Measurements from ENCODE around the gene GKN2.

Gene GKN2

GRCh38 chr2:68952887-68953521 is at the start of gene GKN2:
Gene GKN2 (minus strand): TSS chr2:68952893. CDS start chr2:68952861, 32 bp downstream.
- no peaks in the 10 kb centered on the region for H3K27me3 ChIP-seq (ENCODE audit: control insufficient read depth, insufficient read depth, low read length)
- no peaks in the 10 kb centered on the region for H3K36me3 ChIP-seq (ENCODE audit: control insufficient read depth, low read depth, low read length)
- H3K4me1 ChIP-seq (ENCODE audit: control insufficient read depth, low read depth, low read length), result peaks cover 4% of the 10 kb centered on the region
- H3K9me3 ChIP-seq (ENCODE audit: control insufficient read depth, low read depth, low read length), result no peaks in the 10 kb centered on the region
- no peak within 1 kb of the TSS for H3K27ac ChIP-seq (ENCODE audit: low read length)
- H3K4me3 ChIP-seq (ENCODE audit: low read length), result no peak within 1 kb of the TSS
- no peak within 1 kb of the TSS for H3K9ac ChIP-seq (ENCODE audit: low read length)

GRCh38 chr2:69001879-69002278 is 49.2 kb upstream of the GKN2 start:
- Histone ChIP-seq H3K9me3 (ENCODE audit: control insufficient read depth, low read depth, low read length) (no peaks in the 10 kb centered on the region), H3K36me3 (ENCODE audit: control insufficient read depth, low read depth, low read length) (no peaks in the 10 kb centered on the region), H3K27ac (ENCODE audit: low read length) (no peak overlapping the region), H3K4me3 (ENCODE audit: low read length) (no peak overlapping the region), H3K9ac (ENCODE audit: low read length) (no peak overlapping the region), H3K27me3 (ENCODE audit: control insufficient read depth, insufficient read depth, low read length) (no peaks in the 10 kb centered on the region), H3K4me1 (ENCODE audit: control insufficient read depth, low read depth, low read length) (no peaks in the 10 kb centered on the region)

GRCh38 chr2:68997401-68997800 is 44.7 kb upstream of the GKN2 start:
- Histone ChIP-seq H3K36me3 (ENCODE audit: control insufficient read depth, low read depth, low read length) (no peaks in the 10 kb centered on the region), H3K4me3 (ENCODE audit: low read length) (no peak overlapping the region), H3K27me3 (ENCODE audit: control insufficient read depth, insufficient read depth, low read length) (no peaks in the 10 kb centered on the region), H3K9ac (ENCODE audit: low read length) (no peak overlapping the region), H3K9me3 (ENCODE audit: control insufficient read depth, low read depth, low read length) (no peaks in the 10 kb centered on the region), H3K27ac (ENCODE audit: low read length) (no peak overlapping the region), H3K4me1 (ENCODE audit: control insufficient read depth, low read depth, low read length) (no peaks in the 10 kb centered on the region)

- Histone ChIP-seq H3K9me3 (ENCODE audit: control insufficient read depth, low read depth, low read length) (no peaks in the 10 kb centered on the region), H3K27ac (ENCODE audit: low read length) (no peak overlapping the region), H3K36me3 (ENCODE audit: control insufficient read depth, low read depth, low read length) (no peaks in the 10 kb centered on the region), H3K4me3 (ENCODE audit: low read length) (no peak overlapping the region), H3K4me1 (ENCODE audit: control insufficient read depth, low read depth, low read length) (no peaks in the 10 kb centered on the region), H3K27me3 (ENCODE audit: control insufficient read depth, insufficient read depth, low read length) (no peaks in the 10 kb centered on the region), H3K9ac (ENCODE audit: low read length) (no peak overlapping the region)
Observed at GRCh38 chr2:68995916-68996315, 43.2 kb upstream of the GKN2 start.

GRCh38 chr2:68994864-68995263 is 42.2 kb upstream of the GKN2 start:
- H3K9me3 ChIP-seq (ENCODE audit: control insufficient read depth, low read depth, low read length), result no peaks in the 10 kb centered on the region
- H3K27me3 ChIP-seq (ENCODE audit: control insufficient read depth, insufficient read depth, low read length), result no peaks in the 10 kb centered on the region
- H3K27ac ChIP-seq (ENCODE audit: low read length), result no peak overlapping the region
- H3K4me3 ChIP-seq (ENCODE audit: low read length), result no peak overlapping the region
- no peak overlapping the region for H3K9ac ChIP-seq (ENCODE audit: low read length)
- no peaks in the 10 kb centered on the region for H3K4me1 ChIP-seq (ENCODE audit: control insufficient read depth, low read depth, low read length)
- H3K36me3 ChIP-seq (ENCODE audit: control insufficient read depth, low read depth, low read length), result no peaks in the 10 kb centered on the region

GRCh38 chr2:68993660-68994059 is 41.0 kb upstream of the GKN2 start:
- Histone ChIP-seq H3K27me3 (ENCODE audit: control insufficient read depth, insufficient read depth, low read length) (no peaks in the 10 kb centered on the region), H3K4me3 (ENCODE audit: low read length) (no peak overlapping the region), H3K9me3 (ENCODE audit: control insufficient read depth, low read depth, low read length) (no peaks in the 10 kb centered on the region), H3K9ac (ENCODE audit: low read length) (no peak overlapping the region), H3K27ac (ENCODE audit: low read length) (no peak overlapping the region), H3K36me3 (ENCODE audit: control insufficient read depth, low read depth, low read length) (no peaks in the 10 kb centered on the region), H3K4me1 (ENCODE audit: control insufficient read depth, low read depth, low read length) (no peaks in the 10 kb centered on the region)

GRCh38 chr2:68992933-68993332 is 40.2 kb upstream of the GKN2 start:
- Histone ChIP-seq H3K4me3 (ENCODE audit: low read length) (no peak overlapping the region), H3K4me1 (ENCODE audit: control insufficient read depth, low read depth, low read length) (no peaks in the 10 kb centered on the region), H3K36me3 (ENCODE audit: control insufficient read depth, low read depth, low read length) (no peaks in the 10 kb centered on the region), H3K27ac (ENCODE audit: low read length) (no peak overlapping the region), H3K9me3 (ENCODE audit: control insufficient read depth, low read depth, low read length) (no peaks in the 10 kb centered on the region), H3K9ac (ENCODE audit: low read length) (no peak overlapping the region), H3K27me3 (ENCODE audit: control insufficient read depth, insufficient read depth, low read length) (no peaks in the 10 kb centered on the region)

- no peaks in the 10 kb centered on the region for H3K4me1 ChIP-seq (ENCODE audit: control insufficient read depth, low read depth, low read length)
- no peaks in the 10 kb centered on the region for H3K36me3 ChIP-seq (ENCODE audit: control insufficient read depth, low read depth, low read length)
- H3K9ac ChIP-seq (ENCODE audit: low read length), result no peak overlapping the region
- no peaks in the 10 kb centered on the region for H3K27me3 ChIP-seq (ENCODE audit: control insufficient read depth, insufficient read depth, low read length)
- no peak overlapping the region for H3K4me3 ChIP-seq (ENCODE audit: low read length)
- H3K9me3 ChIP-seq (ENCODE audit: control insufficient read depth, low read depth, low read length), result no peaks in the 10 kb centered on the region
- no peak overlapping the region for H3K27ac ChIP-seq (ENCODE audit: low read length)
Observed at GRCh38 chr2:68992341-68992740, 39.6 kb upstream of the GKN2 start.

- Histone ChIP-seq H3K27me3 (ENCODE audit: control insufficient read depth, insufficient read depth, low read length) (no peaks in the 10 kb centered on the region), H3K36me3 (ENCODE audit: control insufficient read depth, low read depth, low read length) (no peaks in the 10 kb centered on the region), H3K27ac (ENCODE audit: low read length) (no peak overlapping the region), H3K9me3 (ENCODE audit: control insufficient read depth, low read depth, low read length) (no peaks in the 10 kb centered on the region), H3K9ac (ENCODE audit: low read length) (no peak overlapping the region), H3K4me1 (ENCODE audit: control insufficient read depth, low read depth, low read length) (no peaks in the 10 kb centered on the region), H3K4me3 (ENCODE audit: low read length) (no peak overlapping the region)
Observed at GRCh38 chr2:68989035-68989434, 36.3 kb upstream of the GKN2 start.

- no peaks in the 10 kb centered on the region for H3K4me1 ChIP-seq (ENCODE audit: control insufficient read depth, low read depth, low read length)
- H3K9me3 ChIP-seq (ENCODE audit: control insufficient read depth, low read depth, low read length), result no peaks in the 10 kb centered on the region
- no peak overlapping the region for H3K9ac ChIP-seq (ENCODE audit: low read length)
- H3K27ac ChIP-seq (ENCODE audit: low read length), result no peak overlapping the region
- no peak overlapping the region for H3K4me3 ChIP-seq (ENCODE audit: low read length)
- no peaks in the 10 kb centered on the region for H3K36me3 ChIP-seq (ENCODE audit: control insufficient read depth, low read depth, low read length)
- H3K27me3 ChIP-seq (ENCODE audit: control insufficient read depth, insufficient read depth, low read length), result no peaks in the 10 kb centered on the region
Observed at GRCh38 chr2:68987021-68987503, 34.4 kb upstream of the GKN2 start.

- Histone ChIP-seq H3K4me1 (ENCODE audit: control insufficient read depth, low read depth, low read length) (no peaks in the 10 kb centered on the region), H3K9me3 (ENCODE audit: control insufficient read depth, low read depth, low read length) (no peaks in the 10 kb centered on the region), H3K9ac (ENCODE audit: low read length) (no peak overlapping the region), H3K27me3 (ENCODE audit: control insufficient read depth, insufficient read depth, low read length) (no peaks in the 10 kb centered on the region), H3K27ac (ENCODE audit: low read length) (no peak overlapping the region), H3K4me3 (ENCODE audit: low read length) (no peak overlapping the region), H3K36me3 (ENCODE audit: control insufficient read depth, low read depth, low read length) (no peaks in the 10 kb centered on the region)
Observed at GRCh38 chr2:68980956-68981355, 28.3 kb upstream of the GKN2 start.

- no peak overlapping the region for H3K9ac ChIP-seq (ENCODE audit: low read length)
- no peak overlapping the region for H3K27ac ChIP-seq (ENCODE audit: low read length)
- H3K4me3 ChIP-seq (ENCODE audit: low read length), result no peak overlapping the region
- H3K36me3 ChIP-seq (ENCODE audit: control insufficient read depth, low read depth, low read length), result no peaks in the 10 kb centered on the region
- no peaks in the 10 kb centered on the region for H3K27me3 ChIP-seq (ENCODE audit: control insufficient read depth, insufficient read depth, low read length)
- H3K9me3 ChIP-seq (ENCODE audit: control insufficient read depth, low read depth, low read length), result no peaks in the 10 kb centered on the region
- H3K4me1 ChIP-seq (ENCODE audit: control insufficient read depth, low read depth, low read length), result no peaks in the 10 kb centered on the region
Observed at GRCh38 chr2:68978098-68978497, 25.4 kb upstream of the GKN2 start.

All from iPS-18a (cell line).